ENCODE results near the gene NUDT3.
A peak's percentile ranks its signal among the peaks of the same experiment; 100 is the strongest.
"Not testable (repeated sequence)": the region's sequence is repeated elsewhere in the genome, so short reads cannot be mapped to it uniquely, and the experiment has no call there.

NUDT3 gene

DNA sequence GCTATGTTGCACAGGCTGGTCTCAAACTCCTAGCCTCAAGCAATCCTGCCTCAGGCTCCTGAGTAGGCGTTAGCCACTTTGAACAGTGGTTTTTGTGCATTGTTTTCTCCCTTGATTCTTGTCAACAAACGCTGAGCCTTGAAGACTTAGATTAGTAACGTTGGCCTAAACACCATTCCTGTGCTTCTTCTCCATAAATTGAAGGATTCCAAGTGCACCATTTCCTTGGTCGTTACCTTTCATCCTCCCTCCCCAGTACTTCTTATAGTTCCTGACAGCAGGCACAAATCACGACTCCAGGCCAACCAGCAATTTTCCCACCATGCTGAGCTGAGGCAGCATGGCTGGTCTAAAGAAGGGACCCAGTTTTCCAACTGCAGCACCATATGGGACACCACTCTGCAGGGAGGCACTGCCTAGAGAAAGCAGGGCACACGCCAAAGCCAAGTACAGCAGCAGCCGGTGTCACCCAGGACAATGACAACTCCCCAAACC is 24.5 kb upstream of the NUDT3 start:
- no peak overlapping the region for H3K4me3 ChIP-seq (ENCODE audit: low read depth, low read length)
- in situ Hi-C loops (cut with HindIII; ENCODE audit: low sequenced_read_pairs), result no loop called here
- TF ChIP-seq, protein P1, sequence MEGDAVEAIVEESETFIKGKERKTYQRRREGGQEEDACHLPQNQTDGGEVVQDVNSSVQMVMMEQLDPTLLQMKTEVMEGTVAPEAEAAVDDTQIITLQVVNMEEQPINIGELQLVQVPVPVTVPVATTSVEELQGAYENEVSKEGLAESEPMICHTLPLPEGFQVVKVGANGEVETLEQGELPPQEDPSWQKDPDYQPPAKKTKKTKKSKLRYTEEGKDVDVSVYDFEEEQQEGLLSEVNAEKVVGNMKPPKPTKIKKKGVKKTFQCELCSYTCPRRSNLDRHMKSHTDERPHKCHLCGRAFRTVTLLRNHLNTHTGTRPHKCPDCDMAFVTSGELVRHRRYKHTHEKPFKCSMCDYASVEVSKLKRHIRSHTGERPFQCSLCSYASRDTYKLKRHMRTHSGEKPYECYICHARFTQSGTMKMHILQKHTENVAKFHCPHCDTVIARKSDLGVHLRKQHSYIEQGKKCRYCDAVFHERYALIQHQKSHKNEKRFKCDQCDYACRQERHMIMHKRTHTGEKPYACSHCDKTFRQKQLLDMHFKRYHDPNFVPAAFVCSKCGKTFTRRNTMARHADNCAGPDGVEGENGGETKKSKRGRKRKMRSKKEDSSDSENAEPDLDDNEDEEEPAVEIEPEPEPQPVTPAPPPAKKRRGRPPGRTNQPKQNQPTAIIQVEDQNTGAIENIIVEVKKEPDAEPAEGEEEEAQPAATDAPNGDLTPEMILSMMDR (IDR thresholded peaks at IDR 0.05; ENCODE audit: low read depth, low read length), result no peak

GRCh38 chr6:34414999-34415858 is 22.8 kb upstream of the NUDT3 start:
- H3K4me3 ChIP-seq (ENCODE audit: low read depth, low read length), result no peak overlapping the region
- TF ChIP-seq, protein P1 (IDR thresholded peaks at IDR 0.05; ENCODE audit: low read depth, low read length), result peak; percentile 61
- DNase-seq (ENCODE audit: low read depth, low spot score), result peak; percentile 78
- in situ Hi-C loops (cut with HindIII; ENCODE audit: low sequenced_read_pairs), result no loop called here

More for the DNA sequence above, 24.5 kb upstream of the NUDT3 start:
- no peak for DNase-seq (ENCODE audit: low read depth, low spot score)

GRCh38 chr6:34412643-34413214 is 20.3 kb upstream of the NUDT3 start:
- peak; percentile 12 for DNase-seq (ENCODE audit: low read depth, low spot score)
- TF ChIP-seq, protein P1 (IDR thresholded peaks at IDR 0.05; ENCODE audit: low read depth, low read length), result no peak
- H3K4me3 ChIP-seq (ENCODE audit: low read depth, low read length), result no peak overlapping the region
- in situ Hi-C loops (cut with HindIII; ENCODE audit: low sequenced_read_pairs), result no loop called here

DNA sequence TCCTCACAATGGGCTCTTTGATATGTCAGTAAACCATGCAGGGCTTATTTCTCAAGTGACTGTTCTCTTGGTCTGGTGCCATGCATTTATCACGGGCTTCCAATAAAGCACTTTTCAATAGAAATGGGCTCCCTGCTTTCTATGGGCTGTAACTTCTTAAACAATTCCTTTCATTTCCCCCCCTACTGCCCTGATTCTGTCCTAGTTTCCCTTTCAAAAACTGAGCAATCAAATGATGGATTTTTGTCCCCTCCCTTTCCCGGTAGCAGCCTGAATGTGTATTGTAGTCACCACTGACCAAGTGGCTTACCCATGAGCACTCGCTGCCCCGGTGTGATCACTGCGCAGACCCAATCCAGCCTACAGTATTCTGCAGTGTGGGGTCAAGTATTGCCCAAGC is 19.5 kb upstream of the NUDT3 start:
- no peak overlapping the region for H3K4me3 ChIP-seq (ENCODE audit: low read depth, low read length)
- peak; percentile 15 for DNase-seq (ENCODE audit: low read depth, low spot score)
- in situ Hi-C loops (cut with HindIII; ENCODE audit: low sequenced_read_pairs), result no loop called here
- TF ChIP-seq, protein P1 (IDR thresholded peaks at IDR 0.05; ENCODE audit: low read depth, low read length), result no peak

GRCh38 chr6:34407915-34408314 is 15.4 kb upstream of the NUDT3 start:
- DNase-seq (ENCODE audit: low read depth, low spot score); in situ Hi-C loops (cut with HindIII; ENCODE audit: low sequenced_read_pairs); H3K4me3 ChIP-seq (ENCODE audit: low read depth, low read length): not testable (repeated sequence)

GRCh38 chr6:34396518-34396917 is 4.0 kb upstream of the NUDT3 start:
- DNase-seq (ENCODE audit: low read depth, low spot score), result no peak
- in situ Hi-C loops (cut with HindIII; ENCODE audit: low sequenced_read_pairs), result no loop called here
- H3K4me3 ChIP-seq (ENCODE audit: low read depth, low read length), result no peak overlapping the region
- TF ChIP-seq, protein P1 (IDR thresholded peaks at IDR 0.05; ENCODE audit: low read depth, low read length), result no peak

DNA sequence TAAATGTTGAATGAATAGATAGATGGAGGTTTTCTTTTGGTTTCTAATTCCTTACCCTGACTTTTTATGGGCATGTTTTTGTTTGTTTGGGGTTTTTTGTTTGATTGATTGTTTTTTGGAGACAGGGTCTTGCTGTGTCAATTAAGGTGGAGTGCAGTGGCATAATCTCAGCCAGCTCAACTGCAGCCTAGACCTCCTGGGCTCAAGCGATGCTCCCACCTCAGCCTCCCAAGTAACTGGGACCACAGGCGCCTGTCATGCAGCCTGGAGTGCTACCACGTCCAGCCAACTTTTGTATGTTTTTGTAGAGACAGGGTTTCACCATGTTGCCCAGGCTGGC is 1.5 kb upstream of the NUDT3 start:
- H3K4me3 ChIP-seq (ENCODE audit: low read depth, low read length), result no peak overlapping the region
- in situ Hi-C loops (cut with HindIII; ENCODE audit: low sequenced_read_pairs), result no loop called here
- no peak for DNase-seq (ENCODE audit: low read depth, low spot score)
- TF ChIP-seq, protein P1 (IDR thresholded peaks at IDR 0.05; ENCODE audit: low read depth, low read length), result no peak

Data from astrocyte of the spinal cord (primary cell).